SK-N-SH (cell line): ENCODE data around the gene RBM24. TPM values are rescaled to one million over a fixed set of nuclear protein-coding genes. Genes with fewer than 3 reads are reported as not detected.

Experiments used
- CTCF ChIA-PET: fragments of 300-600, 350-600 bp; formaldehyde crosslinking; extraction: SDS; loops from one replicate; lab custom pipeline; 2021; lab: Yijun Ruan, JAX
- POLR2A ChIA-PET: fragments of 350-600 bp; sonication (Branson Sonifier 250); formaldehyde crosslinking; extraction: SDS; loops from one replicate; lab custom pipeline; 2020; ENCODE audit warnings: antibody characterized with exemption, inconsistent platforms; lab: Yijun Ruan, JAX
- DNase-seq: peaks from one replicate; pipeline ENCODE4 v3.0.0; 2012
- H2AFZ ChIP-seq: fragments of 200-600 bp; sonication (generic); 2 replicates; pipeline ENCODE4 v1.8.1; 2016; ENCODE audit warnings: antibody characterized with exemption, mild to moderate bottlenecking, low read depth
- H3F3A ChIP-seq: fragments of 200-600 bp; sonication (generic); replicated peaks from 2 replicates; pipeline ENCODE3; 2016; ENCODE audit warnings: antibody characterized with exemption, mild to moderate bottlenecking; ENCODE audit not compliant: insufficient read depth
- H3K27ac ChIP-seq, 2 experiments: fragments of 200-500 bp in 1 of 2; fragments of 200-600 bp in 1 of 2; sonication (Bioruptor generic) in 1 of 2; sonication (generic), shearing (Covaris generic) in 1 of 2; 2 replicates each; pipeline versions ENCODE4 v1.5.1 to v1.6.1; 2014 to 2016; ENCODE audit warnings: low read depth in 2 of 2, inconsistent platforms in 1 of 2, low read length in 1 of 2, mild to moderate bottlenecking in 1 of 2, mixed read lengths in 1 of 2
- H3K27me3 ChIP-seq: fragments of 200-600 bp; sonication (generic), shearing (Covaris generic); 2 replicates; pipeline ENCODE4 v1.6.1; 2016; ENCODE audit warnings: mixed run types; ENCODE audit not compliant: insufficient read depth
- H3K36me3 ChIP-seq, 2 experiments: fragments of 200-500 bp in 1 of 2; fragments of 200-600 bp in 1 of 2; sonication (Bioruptor generic) in 1 of 2; sonication (generic) in 1 of 2; replicated peaks in 1 of 2; 2 replicates each; pipeline versions ENCODE3 to v1.5.1; 2014 to 2016; ENCODE audit warnings: low read length in 1 of 2, mild to moderate bottlenecking in 1 of 2; ENCODE audit not compliant: insufficient read depth in 2 of 2, control insufficient read depth in 1 of 2
- H3K4me1 ChIP-seq, 2 experiments: fragments of 200-500 bp in 1 of 2; fragments of 200-600 bp in 1 of 2; sonication (Bioruptor generic) in 1 of 2; sonication (generic), shearing (Covaris generic) in 1 of 2; 2 replicates each; pipeline versions ENCODE4 v1.5.1 to v1.6.1; 2014 to 2016; ENCODE audit warnings: low read depth in 1 of 2, low read length in 1 of 2, mixed run types in 1 of 2; ENCODE audit not compliant: insufficient read depth in 2 of 2, control insufficient read depth in 1 of 2
- H3K4me2 ChIP-seq: fragments of 200-600 bp; sonication (generic), shearing (Covaris generic); 2 replicates; pipeline ENCODE4 v1.6.1; 2017; ENCODE audit warnings: mixed run types
- H3K4me3 ChIP-seq, 2 experiments: fragments of 200-500 bp in 1 of 2; fragments of 200-600 bp in 1 of 2; sonication (Bioruptor generic) in 1 of 2; sonication (generic), shearing (Covaris generic) in 1 of 2; 2 replicates each; pipeline versions ENCODE4 v1.5.1 to v1.8.1; 2014 to 2016; ENCODE audit warnings: low read depth in 2 of 2, inconsistent platforms in 1 of 2, low read length in 1 of 2, mild to moderate bottlenecking in 1 of 2, mixed read lengths in 1 of 2, moderate library complexity in 1 of 2
- H3K79me2 ChIP-seq: fragments of 200-600 bp; sonication (generic); 2 replicates; pipeline ENCODE4 v1.8.1; 2017; ENCODE audit warnings: mild to moderate bottlenecking; ENCODE audit not compliant: insufficient read depth
- H3K9ac ChIP-seq: fragments of 200-600 bp; sonication (generic); 2 replicates; pipeline ENCODE4 v1.6.1; 2017; ENCODE audit warnings: mixed run types
- H3K9me2 ChIP-seq: fragments of 200-600 bp; sonication (generic); 2 replicates; pipeline ENCODE4 v1.6.1; 2017; ENCODE audit warnings: mixed run types
- H3K9me3 ChIP-seq: fragments of 200-600 bp; sonication (generic); 2 replicates; pipeline ENCODE4 v1.6.1; 2017; ENCODE audit warnings: mixed run types, mild to moderate bottlenecking, moderate library complexity
- H4K20me1 ChIP-seq: fragments of 200-600 bp; sonication (generic); 2 replicates; pipeline ENCODE4 v1.6.1; 2017; ENCODE audit warnings: mild to moderate bottlenecking, mixed run types; ENCODE audit not compliant: insufficient read depth
- CHD2 ChIP-seq: fragments of 150-350 bp; IDR thresholded peaks from 2 replicates; pipeline ENCODE4 v1.6.1; 2018; ENCODE audit warnings: low read length; ENCODE audit not compliant: partially characterized antibody
- CTCF ChIP-seq: fragments of 200-600 bp; sonication (generic); IDR thresholded peaks from 2 replicates; pipeline ENCODE4 v1.6.1; 2017; ENCODE audit warnings: antibody characterized with exemption, mild to moderate bottlenecking, moderate library complexity
- EZH2phosphoT487 ChIP-seq: fragments of 200-600 bp; sonication (generic); IDR thresholded peaks from 2 replicates; pipeline ENCODE4 v1.6.1; 2017; ENCODE audit warnings: low read depth, mixed run types, mild to moderate bottlenecking, antibody characterized with exemption, moderate library complexity, borderline replicate concordance
- FOSL2 ChIP-seq: IDR thresholded peaks from 2 replicates; pipeline ENCODE4 v1.4.0; 2012; ENCODE audit warnings: low read depth, mild to moderate bottlenecking, moderate library complexity, borderline replicate concordance
- FOXJ3 ChIP-seq: sonication (generic); formaldehyde crosslinking; IDR thresholded peaks from 2 replicates; pipeline ENCODE4 v1.5.1; 2020; ENCODE audit warnings: mild to moderate bottlenecking, missing genetic modification reagents
- GABPA ChIP-seq: IDR thresholded peaks from 2 replicates; pipeline ENCODE4 v1.4.0; 2012; ENCODE audit warnings: low read depth, mild to moderate bottlenecking
- GATA2 ChIP-seq: sonication (generic); formaldehyde crosslinking; IDR thresholded peaks from 2 replicates; pipeline ENCODE4 v1.5.0; 2020; ENCODE audit warnings: mild to moderate bottlenecking, missing genetic modification reagents
- IRF3 ChIP-seq: fragments of 150-350 bp; IDR thresholded peaks from 2 replicates; pipeline ENCODE4 v1.6.1; 2016; ENCODE audit warnings: mild to moderate bottlenecking, low read depth, low read length
- JUND ChIP-seq: IDR thresholded peaks from 2 replicates; pipeline ENCODE4 v1.4.0; 2012
- MAX ChIP-seq: IDR thresholded peaks from 2 replicates; pipeline ENCODE4 v1.4.0; 2012; ENCODE audit warnings: low read depth
- MEF2A ChIP-seq: IDR thresholded peaks from 2 replicates; pipeline ENCODE4 v1.4.0; 2012; ENCODE audit warnings: low read depth, borderline replicate concordance
- MXI1 ChIP-seq: IDR thresholded peaks from 2 replicates; pipeline ENCODE4 v1.6.1; 2012; ENCODE audit warnings: mild to moderate bottlenecking, low read depth, low read length, improper control_type of control experiment
- NFIC ChIP-seq: IDR thresholded peaks from 2 replicates; pipeline ENCODE4 v1.4.0; 2012; ENCODE audit warnings: borderline replicate concordance
- NRF1 ChIP-seq: IDR thresholded peaks from 2 replicates; pipeline ENCODE4 v1.6.1; 2012; ENCODE audit warnings: low read depth, mild to moderate bottlenecking, low read length
- POLR2AphosphoS5 ChIP-seq: IDR thresholded peaks from 2 replicates; pipeline ENCODE4 v1.6.1; 2012; ENCODE audit warnings: low read depth, low read length
- RFX5 ChIP-seq: IDR thresholded peaks from 2 replicates; pipeline ENCODE4 v1.6.1; 2012; ENCODE audit warnings: mild to moderate bottlenecking, improper control_type of control experiment, low read length
- SMC3 ChIP-seq: IDR thresholded peaks from 2 replicates; pipeline ENCODE4 v1.6.1; 2012; ENCODE audit warnings: low read depth, low read length, improper control_type of control experiment
- TAF1 ChIP-seq: IDR thresholded peaks from 2 replicates; pipeline ENCODE4 v1.6.1; 2012; ENCODE audit warnings: low read depth, mild to moderate bottlenecking, low read length, moderate library complexity, borderline replicate concordance
- TEAD4 ChIP-seq: IDR thresholded peaks from 2 replicates; pipeline ENCODE4 v1.4.0; 2012; ENCODE audit warnings: mild to moderate bottlenecking, borderline replicate concordance; ENCODE audit not compliant: insufficient read depth
- USF1 ChIP-seq: IDR thresholded peaks from 2 replicates; pipeline ENCODE4 v1.4.0; 2012; ENCODE audit warnings: low read depth, borderline replicate concordance
- YY1 ChIP-seq: IDR thresholded peaks from 2 replicates; pipeline ENCODE4 v1.4.0; 2012; ENCODE audit warnings: low read depth, mild to moderate bottlenecking
- ZBTB33 ChIP-seq: IDR thresholded peaks from 2 replicates; pipeline ENCODE4 v1.4.0; 2012; ENCODE audit warnings: low read depth, borderline replicate concordance
- WGBS: methylation state at CpG from one replicate; pipeline ENCODE4 v1.1.6; 2017; ENCODE audit warnings: low lambda C conversion rate; 5-methylcytosine and 5-hydroxymethylcytosine counted together
- polyA plus RNA-seq, 3 experiments: library from polyadenylated mRNA; depleted of rRNA; stranded (reverse); fragments of >200 nt; gene quantifications; 2 replicates each; pipeline ENCODE4 v1.2.3, GENCODE V29; 2012

The RBM24 gene
- polyA plus RNA-seq, 1 of the 3 experiments (the other 2 are of a cell fraction) = 0.20 TPM

GRCh38 chr6:17283074-17283473, 1.9 kb downstream of the RBM24 start (continued):
- TF ChIP-seq GATA2 (CRISPR knock-in tag) (no peak), EZH2phosphoT487 (no peak), TEAD4 (no peak), SMC3 (no peak), MAX (no peak), MEF2A (no peak)

GRCh38 chr6:17289630-17290061, 8.5 kb downstream of the RBM24 start:
- H3K4me3 ChIP-seq = no peak overlapping the region
- no peak overlapping the region for H3K27ac ChIP-seq
- H3K9me3 ChIP-seq = no peaks in the 10 kb centered on the region
- ChIA-PET CTCF (no interaction called here), POLR2A (no interaction called here)
- no peak overlapping the region for H2AFZ ChIP-seq
- H3K9ac ChIP-seq = no peak overlapping the region
- no peaks in the 10 kb centered on the region for H3K79me2 ChIP-seq
- H3K9me2 ChIP-seq = no peaks in the 10 kb centered on the region
- no peaks in the 10 kb centered on the region for H3K36me3 ChIP-seq
- no peaks in the 10 kb centered on the region for H4K20me1 ChIP-seq
- H3K4me2 ChIP-seq = no peak overlapping the region
- TF ChIP-seq ZBTB33 (no peak), NFIC (no peak), MAX (no peak), EZH2phosphoT487 (no peak), MXI1 (no peak), YY1 (no peak), NRF1 (no peak), IRF3 (no peak), GABPA (no peak), RFX5 (no peak), TEAD4 (no peak), JUND (no peak), FOXJ3 (CRISPR knock-in tag) (no peak), POLR2AphosphoS5 (no peak), USF1 (no peak), FOSL2 (no peak), CTCF (no peak), CHD2 (no peak), TAF1 (no peak)
- TF ChIP-seq, all 33 proteins: peak for 0
- DNase-seq = no peak
- WGBS = 86% methylated on average over 13 of the region's 13 CpGs
- H3K4me1 ChIP-seq = peaks cover 0 to 4% of the 10 kb centered on the region in 2 experiments; a peak in 1 of 4 replicates
- H3F3A ChIP-seq = no peaks in the 10 kb centered on the region
- H3K27me3 ChIP-seq = no peaks in the 10 kb centered on the region
